ENCODE measurements around the gene CPAMD8.
A peak's percentile ranks its signal among the peaks of the same experiment; 100 is the strongest.

The CPAMD8 gene

GRCh38 chr19:16887353-16888265 lies 139.0 kb downstream of the CPAMD8 start:
- peak; percentile 54 for DNase-seq (ENCODE audit: low read depth)

GRCh38 chr19:16886305-16886880 lies 140.2 kb downstream of the CPAMD8 start:
- TF ChIP-seq MYC (IDR thresholded peaks at IDR 0.05; ENCODE audit: low read depth, low read length) (no peak), MAX (IDR thresholded peaks at IDR 0.05; ENCODE audit: low read depth, low read length) (no peak), POLR2A (IDR thresholded peaks at IDR 0.05; ENCODE audit: extremely low read depth, insufficient read length) (no peak)
- TF ChIP-seq, protein P1, sequence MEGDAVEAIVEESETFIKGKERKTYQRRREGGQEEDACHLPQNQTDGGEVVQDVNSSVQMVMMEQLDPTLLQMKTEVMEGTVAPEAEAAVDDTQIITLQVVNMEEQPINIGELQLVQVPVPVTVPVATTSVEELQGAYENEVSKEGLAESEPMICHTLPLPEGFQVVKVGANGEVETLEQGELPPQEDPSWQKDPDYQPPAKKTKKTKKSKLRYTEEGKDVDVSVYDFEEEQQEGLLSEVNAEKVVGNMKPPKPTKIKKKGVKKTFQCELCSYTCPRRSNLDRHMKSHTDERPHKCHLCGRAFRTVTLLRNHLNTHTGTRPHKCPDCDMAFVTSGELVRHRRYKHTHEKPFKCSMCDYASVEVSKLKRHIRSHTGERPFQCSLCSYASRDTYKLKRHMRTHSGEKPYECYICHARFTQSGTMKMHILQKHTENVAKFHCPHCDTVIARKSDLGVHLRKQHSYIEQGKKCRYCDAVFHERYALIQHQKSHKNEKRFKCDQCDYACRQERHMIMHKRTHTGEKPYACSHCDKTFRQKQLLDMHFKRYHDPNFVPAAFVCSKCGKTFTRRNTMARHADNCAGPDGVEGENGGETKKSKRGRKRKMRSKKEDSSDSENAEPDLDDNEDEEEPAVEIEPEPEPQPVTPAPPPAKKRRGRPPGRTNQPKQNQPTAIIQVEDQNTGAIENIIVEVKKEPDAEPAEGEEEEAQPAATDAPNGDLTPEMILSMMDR (IDR thresholded peaks at IDR 0.05; ENCODE audit: low read depth, low read length): no peak
- H3K4me3 ChIP-seq (ENCODE audit: low read depth, low read length): no peak overlapping the region
- DNase-seq (ENCODE audit: low read depth): peak; percentile 62

More at GRCh38 chr19:16887353-16888265, 139.0 kb downstream of the CPAMD8 start:
- no peak overlapping the region for H3K4me3 ChIP-seq (ENCODE audit: low read depth, low read length)
- TF ChIP-seq MAX (IDR thresholded peaks at IDR 0.05; ENCODE audit: low read depth, low read length) (no peak), POLR2A (IDR thresholded peaks at IDR 0.05; ENCODE audit: extremely low read depth, insufficient read length) (no peak), MYC (IDR thresholded peaks at IDR 0.05; ENCODE audit: low read depth, low read length) (no peak)

- TF ChIP-seq MYC (IDR thresholded peaks at IDR 0.05; ENCODE audit: low read depth, low read length): no peak
- TF ChIP-seq MAX (IDR thresholded peaks at IDR 0.05; ENCODE audit: low read depth, low read length): no peak
- TF ChIP-seq, protein P1 (IDR thresholded peaks at IDR 0.05; ENCODE audit: low read depth, low read length): no peak
- TF ChIP-seq POLR2A (IDR thresholded peaks at IDR 0.05; ENCODE audit: extremely low read depth, insufficient read length): no peak
- no peak overlapping the region for H3K4me3 ChIP-seq (ENCODE audit: low read depth, low read length)
Measured at GRCh38 chr19:16885166-16885565, 141.4 kb downstream of the CPAMD8 start.

GRCh38 chr19:16883522-16883921 lies 143.1 kb downstream of the CPAMD8 start:
- no peak for DNase-seq (ENCODE audit: low read depth)
- H3K4me3 ChIP-seq (ENCODE audit: low read depth, low read length): no peak overlapping the region
- TF ChIP-seq POLR2A (IDR thresholded peaks at IDR 0.05; ENCODE audit: extremely low read depth, insufficient read length) (no peak), MYC (IDR thresholded peaks at IDR 0.05; ENCODE audit: low read depth, low read length) (no peak), MAX (IDR thresholded peaks at IDR 0.05; ENCODE audit: low read depth, low read length) (no peak)
- TF ChIP-seq, protein P1 (IDR thresholded peaks at IDR 0.05; ENCODE audit: low read depth, low read length): no peak

More at GRCh38 chr19:16885166-16885565, 141.4 kb downstream of the CPAMD8 start:
- no peak for DNase-seq (ENCODE audit: low read depth)

GRCh38 chr19:16882146-16882545 lies 144.5 kb downstream of the CPAMD8 start:
- DNase-seq (ENCODE audit: low read depth): no peak
- no peak overlapping the region for H3K4me3 ChIP-seq (ENCODE audit: low read depth, low read length)
- TF ChIP-seq MAX (IDR thresholded peaks at IDR 0.05; ENCODE audit: low read depth, low read length): no peak
- no peak for TF ChIP-seq POLR2A (IDR thresholded peaks at IDR 0.05; ENCODE audit: extremely low read depth, insufficient read length)
- no peak for TF ChIP-seq MYC (IDR thresholded peaks at IDR 0.05; ENCODE audit: low read depth, low read length)
- TF ChIP-seq, protein P1 (IDR thresholded peaks at IDR 0.05; ENCODE audit: low read depth, low read length): no peak

All from NB4 (cell line).